ENCODE data around the gene CYP27B1. TPM values are rescaled to one million over a fixed set of nuclear protein-coding genes. Genes with fewer than 3 reads are reported as not detected.
A peak's percentile ranks its signal among the peaks of the same experiment; 100 is the strongest.

Gene CYP27B1
- total and polyA plus RNA-seq, 10 of the 15 experiments (the other 5 are each of a cell fraction or from before 2014, with no cell fraction given), result 0.10 to 2.7 (median 1.1) TPM

GRCh38 chr12:57764662-57765002, 2.2 kb downstream of the CYP27B1 start:
- intact Hi-C loops (cut with micrococcal nuclease; ENCODE audit: unreplicated experiment), result no loop called here
- H4K20me1 ChIP-seq (ENCODE audit: control insufficient read depth, insufficient read depth), result no peaks in the 10 kb centered on the region; the same call in 1 of the 2 replicates
- DNase-seq (ENCODE audit: low read depth, low spot score), result no peak
- H3K9me3 ChIP-seq (replicated peaks; ENCODE audit: control insufficient read depth, insufficient read depth, low read length), result no peaks in the 10 kb centered on the region
- H3K4me3 ChIP-seq, result peak overlapping the region; percentile 65; the same call in 1 of the 2 replicates
- TF ChIP-seq FOXM1 (IDR thresholded peaks at IDR 0.05; ENCODE audit: low read depth, low read length) (no peak), BHLHE40 (IDR thresholded peaks at IDR 0.05; ENCODE audit: borderline replicate concordance in 1 of 2, low read depth in 2 of 2, low read length in 1 of 2) (peak; percentile 78 to 92), SUPT20H (IDR thresholded peaks at IDR 0.05; ENCODE audit: borderline replicate concordance, control insufficient read depth, low read depth, low read length) (no peak), MAX (IDR thresholded peaks at IDR 0.05; ENCODE audit: low read depth, low read length) (no peak), EGR1 (IDR thresholded peaks at IDR 0.05; ENCODE audit: borderline replicate concordance in 1 of 2, low read depth in 2 of 2, low read length in 2 of 2) (0 out of 3 replicates have a peak, but pooled peaks of 1 of the 2 experiments have one; percentile 24), PAX5 (IDR thresholded peaks at IDR 0.05; ENCODE audit: borderline replicate concordance, low read depth, low read length) (peak; percentile 23; the same call in 1 of the 2 replicates), ZNF274 (IDR thresholded peaks at IDR 0.05; ENCODE audit: insufficient read depth, insufficient read length) (no peak), NR2C1 (IDR thresholded peaks at IDR 0.05) (no peak)
- peak; percentile 19 for ATAC-seq
- H2AFZ ChIP-seq (ENCODE audit: control insufficient read depth, low read depth, low read length), result peak overlapping the region; percentile 81
- no peak overlapping the region for H3K27ac ChIP-seq (ENCODE audit: control insufficient read depth, insufficient read depth)
- ChIA-PET POLR2A (interaction anchor here (0.6 to 1.5 kb wide), 2 partner anchors 8 to 1088 kb away, joined by 4 to 5 read pairs; no protein-coding TSS in a partner anchor), CTCF (interaction anchor here (0.7 to 7.3 kb wide), 5 partner anchors 9 to 120 kb away, joined by 3 to 62 read pairs (median 3); partner anchors contain the start of gene MARCHF9), SMC1A (ENCODE audit: uncharacterized antibody, unreplicated experiment) (no interaction called here), RAD21 (ENCODE audit: unreplicated experiment) (no interaction called here)
- WGBS (ENCODE audit: insufficient coverage, insufficient replicate concordance, low lambda C conversion rate, missing lambda C conversion rate), result 26% methylated on average over 17 of the region's 17 CpGs
- H3K79me2 ChIP-seq (ENCODE audit: control insufficient read depth, insufficient read depth, low read length), result no peaks in the 10 kb centered on the region
- peak overlapping the region; percentile 95 for H3K4me2 ChIP-seq (ENCODE audit: control insufficient read depth, insufficient read depth)
- H3K27me3 ChIP-seq (replicated peaks in 1 of 2; ENCODE audit: control insufficient read depth in 2 of 2, insufficient read depth in 2 of 2, low read length in 1 of 2), result peaks cover 11 to 23% of the 10 kb centered on the region in 2 experiments; a peak in 3 of 4 replicates
- H3K9ac ChIP-seq (ENCODE audit: control insufficient read depth, insufficient read depth, low read length), result peak overlapping the region; percentile 20; the same call in 1 of the 2 replicates
- no peaks in the 10 kb centered on the region; a peak in 1 of 4 replicates for H3K36me3 ChIP-seq (ENCODE audit: control insufficient read depth in 2 of 2, insufficient read depth in 2 of 2, low read length in 1 of 2)
- H3K4me1 ChIP-seq (ENCODE audit: control insufficient read depth, insufficient read depth, low read length), result peaks cover 22% of the 10 kb centered on the region
- in situ Hi-C loops (cut with MboI), result no loop called here
- no peak for FAIRE-seq
- BruUV-seq (replicated peaks), result no TSS peak

Data from GM12878 (cell line).